ENCODE measurements around the gene CDKL5.

Gene CDKL5

GRCh38 chrX:18425199-18426003, at the start of gene CDKL5:
CDKL5 (plus strand) TSS chrX:18425608; CDS start chrX:18507097, 81,489 bp downstream.
- H3K4me3 ChIP-seq (ENCODE audit: low read length) = peak within 1 kb of the TSS; percentile 62
- TF ChIP-seq, protein P1, sequence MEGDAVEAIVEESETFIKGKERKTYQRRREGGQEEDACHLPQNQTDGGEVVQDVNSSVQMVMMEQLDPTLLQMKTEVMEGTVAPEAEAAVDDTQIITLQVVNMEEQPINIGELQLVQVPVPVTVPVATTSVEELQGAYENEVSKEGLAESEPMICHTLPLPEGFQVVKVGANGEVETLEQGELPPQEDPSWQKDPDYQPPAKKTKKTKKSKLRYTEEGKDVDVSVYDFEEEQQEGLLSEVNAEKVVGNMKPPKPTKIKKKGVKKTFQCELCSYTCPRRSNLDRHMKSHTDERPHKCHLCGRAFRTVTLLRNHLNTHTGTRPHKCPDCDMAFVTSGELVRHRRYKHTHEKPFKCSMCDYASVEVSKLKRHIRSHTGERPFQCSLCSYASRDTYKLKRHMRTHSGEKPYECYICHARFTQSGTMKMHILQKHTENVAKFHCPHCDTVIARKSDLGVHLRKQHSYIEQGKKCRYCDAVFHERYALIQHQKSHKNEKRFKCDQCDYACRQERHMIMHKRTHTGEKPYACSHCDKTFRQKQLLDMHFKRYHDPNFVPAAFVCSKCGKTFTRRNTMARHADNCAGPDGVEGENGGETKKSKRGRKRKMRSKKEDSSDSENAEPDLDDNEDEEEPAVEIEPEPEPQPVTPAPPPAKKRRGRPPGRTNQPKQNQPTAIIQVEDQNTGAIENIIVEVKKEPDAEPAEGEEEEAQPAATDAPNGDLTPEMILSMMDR (conservative IDR thresholded peaks at IDR 0.05; ENCODE audit: low read depth, low read length) = no peak
- peak; percentile 78 for DNase-seq (ENCODE audit: low read depth)

DNA sequence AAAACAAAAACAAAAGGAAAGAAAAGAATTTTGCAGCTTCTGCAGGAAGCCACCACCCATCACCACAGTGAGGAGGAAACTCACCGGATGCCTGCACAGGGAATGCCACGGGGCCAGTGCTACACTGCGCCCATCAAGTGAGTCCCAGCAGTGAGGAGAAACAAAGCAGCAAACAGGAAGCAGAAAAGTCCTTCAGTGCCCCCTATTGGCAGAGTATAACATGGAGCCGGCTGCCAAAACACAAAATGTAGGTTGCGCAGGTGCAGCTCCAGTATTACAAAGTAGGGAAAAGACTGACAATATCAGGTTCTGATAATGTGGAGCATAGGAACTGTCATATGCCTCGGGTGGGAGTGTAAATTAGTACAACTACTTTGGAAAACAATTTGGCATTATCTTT, 47.6 kb upstream of the CDKL5 start:
- TF ChIP-seq, protein P1 (conservative IDR thresholded peaks at IDR 0.05; ENCODE audit: low read depth, low read length) = peak; percentile 54
- no peak for DNase-seq (ENCODE audit: low read depth)
- no peak overlapping the region for H3K4me3 ChIP-seq (ENCODE audit: low read length)

GRCh38 chrX:18389966-18390365, 35.4 kb upstream of the CDKL5 start:
- DNase-seq (ENCODE audit: low read depth) = no peak
- H3K4me3 ChIP-seq (ENCODE audit: low read length) = no peak overlapping the region
- TF ChIP-seq, protein P1 (conservative IDR thresholded peaks at IDR 0.05; ENCODE audit: low read depth, low read length) = no peak

- TF ChIP-seq, protein P1 (conservative IDR thresholded peaks at IDR 0.05; ENCODE audit: low read depth, low read length) = peak; percentile 64
- no peak for DNase-seq (ENCODE audit: low read depth)
- H3K4me3 ChIP-seq (ENCODE audit: low read length) = no peak overlapping the region
Measured at GRCh38 chrX:18390941-18391538, 34.4 kb upstream of the CDKL5 start.

GRCh38 chrX:18394477-18394876, 30.9 kb upstream of the CDKL5 start:
- no peak for DNase-seq (ENCODE audit: low read depth)
- no peak overlapping the region for H3K4me3 ChIP-seq (ENCODE audit: low read length)
- TF ChIP-seq, protein P1 (conservative IDR thresholded peaks at IDR 0.05; ENCODE audit: low read depth, low read length) = no peak

- H3K4me3 ChIP-seq (ENCODE audit: low read length) = no peak overlapping the region
- DNase-seq (ENCODE audit: low read depth) = no peak
- TF ChIP-seq, protein P1 (conservative IDR thresholded peaks at IDR 0.05; ENCODE audit: low read depth, low read length) = no peak
Measured at GRCh38 chrX:18401848-18402213, 23.6 kb upstream of the CDKL5 start.
